KOPT-K1 (cell line): ENCODE data around the gene CHRNA7.

Experiments used
- H3K27ac ChIP-seq: fragments of 200-600 bp; sonication (generic); 2 replicates; pipeline ENCODE4 v1.5.1; 2016; ENCODE audit warnings: antibody characterized with exemption, mild to moderate bottlenecking, low read depth, low read length; ENCODE audit not compliant: poor library complexity, severe bottlenecking
- H3K36me3 ChIP-seq: fragments of 200-600 bp; sonication (generic); 2 replicates; pipeline ENCODE4 v1.5.1; 2017; ENCODE audit warnings: antibody characterized with exemption, mild to moderate bottlenecking, low read length, moderate library complexity; ENCODE audit not compliant: insufficient read depth
- H3K9me3 ChIP-seq: fragments of 200-600 bp; sonication (generic); 2 replicates; pipeline ENCODE4 v1.5.1; 2017; ENCODE audit warnings: antibody characterized with exemption, low read length, mild to moderate bottlenecking; ENCODE audit not compliant: insufficient read depth, poor library complexity, severe bottlenecking

Gene CHRNA7

DNA sequence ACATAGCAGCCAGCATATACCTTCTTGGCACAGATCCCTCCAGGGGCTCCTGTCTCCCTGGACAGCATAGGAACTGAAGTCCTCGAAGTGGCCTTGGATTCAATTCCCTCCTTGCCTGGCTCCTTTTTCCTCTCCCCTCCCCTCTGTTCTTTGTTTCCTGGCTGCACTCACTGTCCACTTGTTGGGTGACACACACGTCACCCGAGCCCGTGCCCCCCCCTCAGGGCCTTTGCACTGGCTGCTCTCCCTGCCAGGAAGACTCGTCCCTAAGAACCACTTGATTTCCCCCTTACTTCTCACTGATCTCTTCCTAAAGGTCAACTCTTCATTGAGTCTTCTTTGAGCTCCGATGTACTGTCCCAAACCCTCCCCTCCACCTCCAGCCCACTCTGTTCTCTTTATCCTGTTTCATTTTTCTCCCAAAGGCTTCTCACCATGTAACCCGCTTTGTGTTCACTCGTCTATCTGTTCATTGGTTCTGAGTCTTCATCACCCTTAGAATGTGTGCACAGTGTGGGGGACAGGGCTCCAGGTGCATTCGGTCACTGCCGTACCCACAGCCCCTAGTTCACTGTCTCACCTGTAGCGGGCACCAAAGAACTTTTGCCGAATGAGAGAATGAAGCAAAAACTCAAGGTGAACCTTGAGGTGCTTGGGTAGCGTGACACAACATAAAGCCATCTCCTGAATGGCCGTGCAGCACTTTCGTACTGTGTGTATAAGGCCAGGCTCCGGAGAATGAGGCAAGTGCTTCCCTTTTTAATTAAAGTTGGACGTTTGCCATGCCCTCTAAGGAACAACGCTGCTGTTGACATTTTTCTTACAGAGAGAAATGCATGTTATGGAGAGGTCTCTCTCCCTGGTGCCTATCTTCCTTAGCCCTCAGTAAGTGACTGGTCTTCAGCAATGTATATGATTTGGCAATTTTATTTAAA lies 74.0 kb downstream of the CHRNA7 start:
- no peaks in the 10 kb centered on the region for H3K9me3 ChIP-seq
- no peak overlapping the region for H3K27ac ChIP-seq
- no peaks in the 10 kb centered on the region for H3K36me3 ChIP-seq

DNA sequence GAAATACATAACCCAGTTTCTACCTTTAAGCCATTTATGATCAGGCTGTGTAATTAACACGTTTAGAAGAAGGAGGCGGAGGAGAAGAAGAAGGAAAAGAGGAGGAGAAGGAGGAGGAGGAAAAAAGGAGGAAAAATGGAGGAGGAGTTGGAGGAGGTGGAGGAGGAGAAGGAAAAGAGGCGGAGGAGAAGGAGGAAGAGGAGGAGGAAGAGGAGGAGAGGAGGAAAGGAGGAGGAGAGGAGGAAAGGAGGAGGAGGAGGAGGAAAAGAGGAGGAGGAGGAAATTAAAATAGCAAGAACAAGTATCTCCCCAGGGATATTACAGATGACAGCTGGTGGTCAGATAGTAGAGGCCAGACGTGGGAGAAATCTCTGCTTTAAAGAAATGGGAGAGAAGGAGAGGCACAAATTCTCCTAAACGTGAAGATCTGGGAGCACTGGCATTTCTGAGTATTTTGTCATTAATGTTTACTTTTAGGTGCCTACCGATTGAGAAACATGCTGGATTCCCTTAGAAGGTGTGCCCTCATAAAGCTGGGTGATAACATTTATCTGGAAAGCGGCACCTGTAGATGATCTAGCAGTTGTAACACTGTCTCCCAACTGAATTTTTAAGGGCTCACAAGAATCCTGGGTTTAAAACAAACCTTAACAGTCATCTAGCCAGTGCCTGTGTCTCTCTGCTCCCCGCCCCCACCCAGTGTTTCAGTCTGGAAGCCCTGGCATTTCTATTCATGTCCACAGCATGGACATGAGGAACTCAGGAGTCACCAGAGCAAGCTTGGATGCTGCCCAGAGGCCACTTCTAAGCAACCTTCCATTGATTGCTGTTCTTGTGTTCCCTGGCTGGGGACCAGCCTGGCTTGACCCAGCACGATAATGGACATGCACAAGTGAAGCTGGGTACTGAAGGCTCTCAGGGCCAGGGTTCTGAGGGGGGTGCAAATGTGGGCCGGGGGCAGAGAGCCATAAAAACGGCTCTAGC lies 75.2 kb downstream of the CHRNA7 start:
- no peaks in the 10 kb centered on the region for H3K9me3 ChIP-seq
- no peak overlapping the region for H3K27ac ChIP-seq
- H3K36me3 ChIP-seq: no peaks in the 10 kb centered on the region

DNA sequence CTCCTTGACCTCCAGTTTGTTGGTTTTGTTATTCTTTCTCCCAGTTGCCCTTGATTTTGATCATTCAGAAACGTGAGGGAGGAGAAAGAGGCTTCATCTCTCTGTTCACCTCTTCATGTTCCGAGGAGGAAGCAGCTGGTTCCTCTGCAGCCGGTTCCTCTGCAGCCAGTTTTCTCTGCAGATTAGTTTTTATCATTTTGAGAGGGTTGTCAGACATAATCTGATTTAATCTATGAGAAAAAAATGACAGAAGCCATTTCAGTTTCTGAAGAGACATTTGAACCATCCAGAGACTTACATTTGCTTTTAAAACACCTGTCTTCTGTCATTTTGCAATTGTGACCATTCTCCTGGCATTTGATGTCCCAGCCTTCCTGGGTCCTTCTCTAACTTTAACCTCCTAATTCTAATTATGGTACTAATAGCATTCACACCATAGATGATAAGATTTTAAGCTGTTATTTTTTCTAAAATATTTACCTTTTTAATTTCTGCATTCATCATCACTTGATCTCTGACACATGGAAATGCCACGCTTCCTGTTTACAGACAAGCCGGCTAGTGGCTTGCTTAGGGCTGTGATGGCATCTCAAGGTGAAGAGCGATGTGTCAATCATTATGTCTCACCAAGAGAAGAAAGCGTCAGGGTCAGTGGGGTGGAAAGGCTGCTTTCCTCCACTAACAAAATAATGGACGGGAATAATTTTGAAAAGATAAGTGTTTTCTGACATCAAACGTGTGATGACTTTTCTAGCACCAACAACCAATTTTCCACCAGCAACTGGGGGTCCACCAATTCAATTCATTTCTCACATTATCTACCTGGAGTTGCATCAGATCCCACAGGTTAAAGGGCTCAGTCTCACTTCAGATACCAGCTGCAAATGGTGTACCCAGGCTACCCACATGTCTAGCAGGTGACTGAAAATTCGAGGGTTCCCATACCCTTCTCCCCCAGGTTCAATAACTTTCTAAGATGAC lies 76.4 kb downstream of the CHRNA7 start:
- Histone ChIP-seq H3K27ac (no peak overlapping the region), H3K9me3 (no peaks in the 10 kb centered on the region), H3K36me3 (no peaks in the 10 kb centered on the region)

DNA sequence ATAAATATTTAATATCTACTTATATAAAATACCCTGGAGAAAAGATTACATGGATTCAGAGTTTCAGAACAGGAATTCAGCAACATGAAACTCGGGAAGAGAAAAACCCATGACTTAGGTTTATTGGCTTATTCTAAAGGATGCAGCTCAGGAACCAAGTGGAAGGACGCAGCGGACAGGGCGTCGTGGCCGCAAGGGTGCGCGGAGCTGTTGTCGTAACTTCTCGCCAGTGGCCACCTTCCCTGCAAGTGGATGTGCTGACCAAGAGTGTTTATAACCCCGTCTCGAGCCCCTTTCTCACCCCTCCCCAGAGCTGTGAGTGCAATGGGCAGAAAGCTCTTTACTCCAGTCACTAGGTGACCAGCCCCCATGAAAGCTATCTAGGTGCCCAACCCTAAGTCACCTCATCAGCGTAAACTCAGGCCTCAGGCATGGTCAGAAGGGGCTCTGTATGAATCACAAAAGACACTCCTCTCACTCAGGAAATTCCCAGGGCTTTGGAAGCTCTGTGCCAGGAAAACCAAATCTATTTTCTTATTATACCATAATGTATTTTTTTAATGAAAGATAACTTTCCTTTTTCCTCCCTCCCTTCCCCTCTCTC lies 77.3 kb downstream of the CHRNA7 start:
- Histone ChIP-seq H3K36me3 (no peaks in the 10 kb centered on the region), H3K27ac (no peak overlapping the region), H3K9me3 (no peaks in the 10 kb centered on the region)

DNA sequence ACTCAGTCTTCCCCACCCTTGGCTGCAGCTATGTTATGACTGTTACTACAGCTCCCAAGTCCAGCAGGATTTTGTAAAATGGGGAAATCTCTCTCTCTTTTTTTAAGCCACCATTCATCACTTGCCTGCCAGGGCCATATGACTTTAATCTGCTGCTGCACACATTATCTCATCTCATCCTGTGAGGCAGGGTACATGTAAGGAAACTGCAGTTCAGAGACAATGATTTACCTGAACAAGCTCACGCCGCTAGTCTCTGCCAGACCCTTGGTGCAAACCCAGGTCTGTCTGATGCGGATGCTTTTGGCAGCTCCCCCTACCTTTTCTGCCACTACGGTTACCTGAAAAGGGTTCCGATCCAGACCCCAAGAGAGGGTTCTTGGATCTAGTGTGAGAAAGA lies 78.3 kb downstream of the CHRNA7 start:
- no peaks in the 10 kb centered on the region for H3K36me3 ChIP-seq
- no peak overlapping the region for H3K27ac ChIP-seq
- H3K9me3 ChIP-seq: no peaks in the 10 kb centered on the region

DNA sequence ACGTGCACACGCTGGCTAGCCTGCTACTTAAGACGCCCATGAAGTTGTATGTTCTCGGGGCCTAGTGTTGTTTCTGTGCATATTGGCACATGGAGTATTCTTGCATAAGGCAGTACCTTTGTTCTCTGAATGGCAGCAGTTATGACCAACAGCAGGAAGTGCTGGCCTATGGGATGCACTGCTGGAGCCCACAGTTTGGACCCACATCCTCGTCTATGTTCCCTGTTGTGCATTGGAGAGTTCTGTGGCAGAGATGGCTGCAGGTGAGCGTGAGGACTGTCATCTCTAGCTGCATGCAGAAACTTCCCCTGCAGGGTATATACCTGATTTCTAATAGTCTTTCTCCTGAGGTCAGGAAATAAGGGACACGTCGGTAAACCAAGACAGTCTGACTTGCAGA lies 81.8 kb downstream of the CHRNA7 start:
- Histone ChIP-seq H3K36me3 (no peaks in the 10 kb centered on the region), H3K27ac (no peak overlapping the region), H3K9me3 (no peaks in the 10 kb centered on the region)

DNA sequence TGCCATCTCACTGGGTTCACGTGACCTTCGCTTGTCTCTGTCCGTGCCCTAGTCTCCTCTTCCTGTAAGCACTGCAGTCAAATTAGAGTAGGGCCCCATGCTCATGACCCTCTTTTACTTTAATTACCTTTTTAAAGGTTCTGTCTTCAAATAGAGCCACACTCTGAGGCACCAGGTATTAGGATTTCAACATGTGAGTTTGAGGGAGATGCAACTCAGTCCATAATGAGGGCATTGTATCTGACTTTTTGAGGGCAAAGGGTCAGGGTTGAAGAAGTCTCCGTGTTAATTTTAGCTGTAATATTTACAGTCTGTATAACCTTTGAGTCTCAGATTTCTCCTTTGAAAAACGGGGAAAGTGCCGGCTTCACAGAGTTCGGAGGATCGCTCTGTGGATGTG lies 82.9 kb downstream of the CHRNA7 start:
- no peak overlapping the region for H3K27ac ChIP-seq
- no peaks in the 10 kb centered on the region for H3K36me3 ChIP-seq
- no peaks in the 10 kb centered on the region for H3K9me3 ChIP-seq

DNA sequence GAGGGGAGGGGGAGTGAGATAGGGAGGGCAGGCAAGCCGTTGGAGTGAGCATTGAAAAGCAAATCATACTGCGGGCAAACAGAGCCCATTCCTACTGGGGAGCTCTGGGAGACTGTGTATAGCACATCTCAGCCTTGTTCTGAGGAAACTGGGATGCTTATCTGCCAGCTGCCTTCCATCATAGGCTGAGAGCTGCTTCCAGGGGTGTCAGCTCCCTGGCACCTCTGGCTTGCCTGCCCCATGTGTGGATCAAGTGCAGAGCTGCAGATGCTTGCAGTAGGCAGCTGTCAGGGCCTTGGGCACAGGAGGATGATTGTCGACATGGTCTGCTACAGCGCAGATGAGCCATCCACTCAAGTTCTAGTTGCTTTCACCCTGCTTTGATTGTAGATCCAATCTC lies 86.8 kb downstream of the CHRNA7 start:
- Histone ChIP-seq H3K27ac (no peak overlapping the region), H3K9me3 (no peaks in the 10 kb centered on the region), H3K36me3 (no peaks in the 10 kb centered on the region)

DNA sequence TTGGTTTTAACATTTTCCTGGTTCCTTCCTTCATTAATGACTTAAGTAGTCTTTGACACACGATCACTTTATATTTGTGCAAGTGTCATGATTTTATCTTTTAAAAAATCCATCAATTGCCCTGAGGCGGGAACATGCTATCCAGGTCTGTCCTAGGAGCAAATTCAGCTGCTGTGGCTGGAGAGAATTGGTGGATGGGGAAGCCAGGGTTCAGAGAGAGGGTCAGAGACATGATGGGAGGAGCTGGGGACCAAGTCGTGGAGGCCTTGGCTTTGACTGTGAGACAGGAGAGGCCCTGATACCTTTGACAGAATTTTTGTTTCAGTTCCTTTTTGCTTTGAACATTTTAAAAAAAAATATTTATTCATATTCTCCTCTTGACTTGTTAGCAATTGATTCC lies 89.0 kb downstream of the CHRNA7 start:
- no peak overlapping the region for H3K27ac ChIP-seq
- H3K36me3 ChIP-seq: no peaks in the 10 kb centered on the region
- H3K9me3 ChIP-seq: no peaks in the 10 kb centered on the region

DNA sequence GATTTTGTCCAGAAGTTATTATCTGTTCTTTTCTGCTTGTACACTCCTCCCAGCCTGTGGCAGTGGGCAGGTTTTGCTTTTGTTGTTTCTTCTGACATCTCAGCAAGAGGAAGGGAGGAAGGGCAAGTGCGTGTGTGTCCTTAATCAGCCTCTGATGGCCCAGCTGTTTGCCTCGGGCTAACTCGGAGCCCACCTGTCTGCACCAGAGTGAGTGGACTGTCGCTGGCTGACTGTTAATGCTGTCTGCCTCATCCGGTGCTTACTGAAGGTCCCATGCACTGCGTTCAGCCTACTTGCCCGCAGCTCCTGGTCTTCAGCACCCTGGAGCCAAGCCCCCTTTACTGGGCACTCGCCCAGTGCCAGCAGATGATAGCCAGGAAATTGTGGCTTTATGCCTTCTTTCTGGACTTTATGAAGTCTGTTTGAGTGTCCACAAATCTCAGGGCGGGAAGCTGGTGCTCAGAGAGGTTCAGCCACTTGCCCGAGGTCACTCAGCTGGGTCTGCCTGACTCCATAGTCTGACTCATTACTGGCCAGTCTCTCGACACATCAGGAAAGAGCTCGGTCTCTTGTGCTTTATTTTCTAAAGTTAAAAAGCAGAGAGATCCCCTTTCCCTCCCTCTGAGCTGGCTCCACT lies 89.5 kb downstream of the CHRNA7 start:
- no peaks in the 10 kb centered on the region for H3K36me3 ChIP-seq
- no peaks in the 10 kb centered on the region for H3K9me3 ChIP-seq
- no peak overlapping the region for H3K27ac ChIP-seq

DNA sequence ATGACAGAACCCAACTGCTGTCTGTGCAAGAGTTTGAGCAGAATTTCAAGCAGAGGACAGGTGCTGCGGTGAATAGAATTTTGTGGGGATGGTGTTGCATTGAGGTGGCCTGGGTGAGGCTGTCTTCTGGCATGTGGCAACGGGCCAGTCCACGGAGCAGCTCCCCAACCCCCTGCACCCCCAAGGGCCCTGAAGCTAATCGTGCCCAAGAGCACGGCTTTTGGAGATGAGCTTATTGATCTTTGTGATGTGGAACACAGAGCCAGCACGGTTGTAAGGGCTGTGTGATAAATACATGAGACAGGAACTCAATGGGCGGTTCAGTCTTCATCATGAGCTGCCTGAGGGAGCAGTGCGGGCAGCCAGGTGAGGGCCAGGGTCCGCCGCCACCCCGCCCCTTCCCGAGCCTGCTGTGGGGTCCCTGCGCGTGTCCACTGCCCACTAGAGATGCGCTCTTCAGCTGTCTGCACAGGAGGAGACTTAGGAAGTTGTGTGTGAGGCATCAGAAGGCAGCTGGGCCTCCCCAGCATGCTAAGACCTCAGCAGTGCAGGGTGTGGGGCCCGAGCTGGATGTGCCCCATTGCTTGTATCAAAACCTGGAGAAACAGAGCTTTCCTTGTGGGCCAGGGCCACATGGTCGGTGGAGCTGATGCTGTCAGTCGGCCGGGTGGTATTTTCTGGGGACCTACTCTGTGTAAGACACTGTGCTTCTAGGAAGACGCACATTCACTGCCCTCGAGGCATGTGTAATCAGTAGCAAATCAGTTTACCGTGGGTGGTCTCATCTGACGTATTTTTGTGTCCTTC lies 90.5 kb downstream of the CHRNA7 start:
- Histone ChIP-seq H3K27ac (no peak overlapping the region), H3K9me3 (no peaks in the 10 kb centered on the region), H3K36me3 (no peaks in the 10 kb centered on the region)

DNA sequence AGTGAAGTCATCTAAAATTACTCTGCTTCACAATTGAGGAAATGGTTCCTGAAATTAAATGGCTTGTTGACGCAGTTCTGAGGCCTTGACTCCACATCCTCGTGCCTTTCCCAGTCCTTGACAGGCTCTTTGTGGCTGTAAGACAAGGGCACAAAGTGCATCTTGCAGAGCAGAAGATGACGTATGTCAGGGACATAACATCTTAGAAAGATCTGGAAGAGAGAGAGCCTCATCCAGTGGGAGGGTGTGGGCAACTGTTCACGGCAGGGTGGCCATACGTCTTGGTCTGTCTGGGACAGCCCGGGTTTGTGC lies 91.0 kb downstream of the CHRNA7 start:
- Histone ChIP-seq H3K27ac (no peak overlapping the region), H3K36me3 (no peaks in the 10 kb centered on the region)

DNA sequence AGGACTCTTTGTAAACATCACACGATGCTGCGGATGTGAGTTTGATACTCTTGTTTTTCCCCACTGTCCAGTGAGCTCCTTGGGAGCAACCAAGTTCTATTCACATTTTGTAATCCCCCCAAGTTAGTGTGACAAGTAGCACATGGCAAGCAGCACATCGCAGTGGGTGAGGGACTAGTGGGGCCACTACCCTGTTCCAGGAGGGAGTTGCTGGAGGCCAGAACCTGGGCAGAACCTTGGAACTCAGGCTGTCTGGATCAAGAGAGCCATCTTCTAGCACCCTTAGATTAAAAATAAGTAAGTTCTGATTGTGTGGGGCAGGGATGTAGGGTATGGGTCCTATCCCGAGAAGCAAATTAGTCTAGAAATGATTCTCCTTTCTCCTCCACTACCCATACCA lies 91.7 kb downstream of the CHRNA7 start:
- H3K9me3 ChIP-seq: no peaks in the 10 kb centered on the region
- H3K36me3 ChIP-seq: no peaks in the 10 kb centered on the region
- H3K27ac ChIP-seq: no peak overlapping the region

More for the DNA sequence above, 91.0 kb downstream of the CHRNA7 start:
- H3K9me3 ChIP-seq: no peaks in the 10 kb centered on the region
